CD4-positive, alpha-beta T cell (primary cell): ENCODE data around the gene TTC39A. TPM values are rescaled to one million over a fixed set of nuclear protein-coding genes. Genes with fewer than 3 reads are reported as not detected.

ENCODE experiments used
- ATAC-seq: fragments of 200-7000 bp; cut with Tn5 transposase; one replicate; pipeline ENCODE4 v1.10.0; 2022; ENCODE audit warnings: mild to moderate bottlenecking; ENCODE audit not compliant: poor library complexity
- CTCF ChIA-PET: fragments of 350-600 bp; sonication (Branson Sonifier 250); formaldehyde crosslinking; loops from one replicate; lab custom pipeline; 2021; ENCODE audit warnings: antibody characterized with exemption, inconsistent platforms; lab: Charles Lee
- POLR2A ChIA-PET: fragments of 350-600 bp; sonication (Branson Sonifier 250); formaldehyde crosslinking; loops from one replicate; lab custom pipeline; 2021; ENCODE audit warnings: antibody characterized with exemption, inconsistent platforms; lab: Charles Lee
- DNase-seq, 14 experiments: peaks; one replicate each; pipeline ENCODE4 v3.0.0-alpha.2; 2013 to 2020; ENCODE audit warnings: mixed read lengths in 2 of 14
- H3K27ac ChIP-seq, 2 donors: one replicate each; pipeline versions ENCODE4 v1.5.1 to v1.7.0; 2013; ENCODE audit warnings: low read length in 2 of 2, low read depth in 1 of 2, mild to moderate bottlenecking in 1 of 2
- H3K27me3 ChIP-seq, 2 experiments: 1 replicate in 1 of 2; 2 replicates in 1 of 2; pipeline versions ENCODE4 v1.6.1 to v1.7.0; 2013; ENCODE audit warnings: low read length in 2 of 2, control low read depth in 1 of 2, mild to moderate bottlenecking in 1 of 2, moderate library complexity in 1 of 2; ENCODE audit not compliant: insufficient read depth in 2 of 2, control insufficient read depth in 1 of 2
- H3K36me3 ChIP-seq: one replicate; pipeline ENCODE4 v1.6.1; 2013; ENCODE audit warnings: low read length, control low read depth; ENCODE audit not compliant: insufficient read depth
- H3K4me1 ChIP-seq: one replicate; pipeline ENCODE4 v1.6.1; 2013; ENCODE audit warnings: low read length, control low read depth; ENCODE audit not compliant: insufficient read depth
- H3K4me3 ChIP-seq: one replicate; pipeline ENCODE4 v1.5.1; 2013; ENCODE audit warnings: mild to moderate bottlenecking, low read length, moderate library complexity
- H3K9me3 ChIP-seq, 2 experiments: 1 replicate in 1 of 2; 2 replicates in 1 of 2; pipeline versions ENCODE4 v1.6.1 to v1.7.0; 2013; ENCODE audit warnings: low read length in 2 of 2, mild to moderate bottlenecking in 2 of 2, control low read depth in 1 of 2, moderate library complexity in 1 of 2; ENCODE audit not compliant: control insufficient read depth in 1 of 2, insufficient read depth in 1 of 2
- H3K27ac Mint-ChIP-seq: one replicate; pipeline ENCODE4 v1.8.0; 2020; ENCODE audit warnings: mixed read lengths
- H3K27me3 Mint-ChIP-seq: one replicate; pipeline ENCODE4 v1.8.0; 2021; ENCODE audit warnings: mixed read lengths
- H3K36me3 Mint-ChIP-seq: one replicate; pipeline ENCODE4 v1.8.0; 2021; ENCODE audit warnings: low read depth, mixed read lengths
- H3K4me1 Mint-ChIP-seq: one replicate; pipeline ENCODE4 v1.8.0; 2021; ENCODE audit warnings: low read depth, mixed read lengths
- H3K4me3 Mint-ChIP-seq: one replicate; pipeline ENCODE4 v1.8.0; 2020; ENCODE audit warnings: mild to moderate bottlenecking, mixed read lengths
- H3K9me3 Mint-ChIP-seq: one replicate; pipeline ENCODE4 v1.8.0; 2020; ENCODE audit warnings: mixed read lengths
- intact Hi-C, 2 experiments: fragments of 100-400 bp; cut with DNase I in 1 of 2; cut with micrococcal nuclease in 1 of 2; formaldehyde crosslinking; loops; one replicate each; pipeline versions ENCODE4 v1.15.1 to v1.9.0; 2023 to 2025; cut with DNase I, micrococcal nuclease
- total RNA-seq, 174 experiments: library from RNA in 2 of 174; stranded (reverse) in 2 of 174; gene quantifications; one replicate each; pipeline ENCODE4 v1.2.3 and lab custom pipeline; 2021 to 2026
- TF ChIP-seq, protein P1 (sequence below): fragments of 200-600 bp; IDR thresholded peaks from one replicate; pipeline ENCODE4 v1.8.0; 2022; ENCODE audit warnings: antibody characterized with exemption, mild to moderate bottlenecking

The TTC39A gene
- total RNA-seq, 2 experiments from 2014 or later = not detected

DNA sequence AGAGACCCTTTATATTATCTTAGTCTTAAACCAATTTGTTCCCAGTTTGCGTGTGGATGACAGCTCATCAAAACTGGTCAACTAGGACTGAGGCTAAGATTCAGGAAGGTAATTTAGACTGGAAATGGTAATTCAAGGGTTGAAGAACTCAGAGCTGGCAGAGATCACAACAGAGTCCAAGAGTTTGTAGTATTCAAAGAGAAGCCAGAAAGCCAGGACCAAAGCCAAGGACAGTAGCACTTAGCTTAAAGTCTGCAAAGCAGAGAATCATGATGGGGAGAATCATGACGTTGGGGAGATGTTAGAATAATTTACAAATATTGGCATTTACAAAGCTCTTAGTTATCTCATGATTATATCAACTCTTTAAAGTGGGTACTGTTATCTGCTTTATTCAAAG is 61.7 kb downstream of the TTC39A start:
- H3K36me3 Mint-ChIP-seq = peaks cover 65% of the 10 kb centered on the region
- no peaks in the 10 kb centered on the region for H3K9me3 Mint-ChIP-seq
- no peaks in the 10 kb centered on the region for H3K27me3 Mint-ChIP-seq
- H3K27me3 ChIP-seq = no peaks in the 10 kb centered on the region
- POLR2A ChIA-PET = no interaction called here
- intact Hi-C loops = no loop called here
- no peak overlapping the region for H3K27ac Mint-ChIP-seq
- DNase-seq (no peak), ATAC-seq (no peak)
- H3K4me3 ChIP-seq = no peak overlapping the region
- TF ChIP-seq, protein P1, sequence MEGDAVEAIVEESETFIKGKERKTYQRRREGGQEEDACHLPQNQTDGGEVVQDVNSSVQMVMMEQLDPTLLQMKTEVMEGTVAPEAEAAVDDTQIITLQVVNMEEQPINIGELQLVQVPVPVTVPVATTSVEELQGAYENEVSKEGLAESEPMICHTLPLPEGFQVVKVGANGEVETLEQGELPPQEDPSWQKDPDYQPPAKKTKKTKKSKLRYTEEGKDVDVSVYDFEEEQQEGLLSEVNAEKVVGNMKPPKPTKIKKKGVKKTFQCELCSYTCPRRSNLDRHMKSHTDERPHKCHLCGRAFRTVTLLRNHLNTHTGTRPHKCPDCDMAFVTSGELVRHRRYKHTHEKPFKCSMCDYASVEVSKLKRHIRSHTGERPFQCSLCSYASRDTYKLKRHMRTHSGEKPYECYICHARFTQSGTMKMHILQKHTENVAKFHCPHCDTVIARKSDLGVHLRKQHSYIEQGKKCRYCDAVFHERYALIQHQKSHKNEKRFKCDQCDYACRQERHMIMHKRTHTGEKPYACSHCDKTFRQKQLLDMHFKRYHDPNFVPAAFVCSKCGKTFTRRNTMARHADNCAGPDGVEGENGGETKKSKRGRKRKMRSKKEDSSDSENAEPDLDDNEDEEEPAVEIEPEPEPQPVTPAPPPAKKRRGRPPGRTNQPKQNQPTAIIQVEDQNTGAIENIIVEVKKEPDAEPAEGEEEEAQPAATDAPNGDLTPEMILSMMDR = no peak
- H3K36me3 ChIP-seq = peaks cover 25% of the 10 kb centered on the region
- H3K4me1 Mint-ChIP-seq = peaks cover 46% of the 10 kb centered on the region
- no peaks in the 10 kb centered on the region for H3K9me3 ChIP-seq
- peaks cover 20% of the 10 kb centered on the region for H3K4me1 ChIP-seq
- no peak overlapping the region for H3K27ac ChIP-seq
- CTCF ChIA-PET = no interaction called here
- no peak overlapping the region for H3K4me3 Mint-ChIP-seq

DNA sequence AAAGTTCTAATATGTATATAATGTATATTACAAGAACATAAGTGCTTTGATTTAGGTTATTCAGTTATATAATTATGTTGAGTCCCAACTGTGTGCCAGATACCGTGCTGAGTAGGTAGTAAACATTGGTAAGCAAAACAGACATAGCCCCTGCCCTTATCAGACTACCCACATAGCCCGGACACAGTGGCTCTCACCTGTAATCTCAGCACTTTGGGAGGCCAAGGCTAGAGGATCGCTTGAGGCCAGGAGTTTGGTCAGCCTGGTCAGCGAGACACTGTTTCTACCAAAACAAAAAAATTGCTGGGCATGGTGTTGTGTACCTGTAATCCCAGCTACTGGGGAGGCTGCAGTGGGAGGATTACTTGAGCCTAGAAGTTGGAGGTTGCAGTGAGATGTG is 63.6 kb downstream of the TTC39A start:
- Histone ChIP-seq H3K9me3 (no peaks in the 10 kb centered on the region), H3K36me3 (peaks cover 25% of the 10 kb centered on the region), H3K27ac (no peak overlapping the region), H3K27me3 (no peaks in the 10 kb centered on the region), H3K4me1 (peaks cover 23% of the 10 kb centered on the region), H3K4me3 (no peak overlapping the region)
- no peak overlapping the region for H3K4me3 Mint-ChIP-seq
- intact Hi-C loops = no loop called here
- POLR2A ChIA-PET = interaction anchor here (1.4 kb wide), 1 partner anchor 32 kb away, joined by 3 read pairs; no protein-coding TSS in a partner anchor
- ATAC-seq (no peak), DNase-seq (no peak)
- no peaks in the 10 kb centered on the region for H3K9me3 Mint-ChIP-seq
- CTCF ChIA-PET = no interaction called here
- peaks cover 59% of the 10 kb centered on the region for H3K4me1 Mint-ChIP-seq
- H3K27ac Mint-ChIP-seq = no peak overlapping the region
- TF ChIP-seq, protein P1 = no peak
- no peaks in the 10 kb centered on the region for H3K27me3 Mint-ChIP-seq
- H3K36me3 Mint-ChIP-seq = peaks cover 47% of the 10 kb centered on the region

DNA sequence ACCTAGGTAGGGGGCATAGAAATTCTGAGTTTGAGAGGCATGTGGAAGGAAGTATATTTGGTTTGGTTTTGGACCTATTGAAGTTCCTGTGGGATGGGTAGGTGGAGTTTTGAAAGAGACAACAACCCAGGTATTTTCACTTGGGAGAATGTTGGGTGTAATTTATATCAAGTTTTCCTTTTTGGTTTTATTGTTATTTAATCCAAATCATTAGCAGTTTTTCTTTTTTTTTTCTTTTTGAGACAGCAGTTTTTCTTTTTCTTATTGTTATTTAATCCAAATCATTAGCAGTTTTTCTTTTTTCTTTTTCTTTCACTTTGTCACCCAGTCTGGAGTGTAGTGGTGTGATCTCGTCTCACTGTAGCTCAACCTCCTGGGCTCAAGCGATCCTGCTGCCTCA is 64.2 kb downstream of the TTC39A start:
- H3K4me3 ChIP-seq = no peak overlapping the region
- Mint-ChIP-seq H3K36me3 (peaks cover 41% of the 10 kb centered on the region), H3K27ac (no peak overlapping the region), H3K4me1 (peaks cover 65% of the 10 kb centered on the region), H3K9me3 (no peaks in the 10 kb centered on the region), H3K4me3 (no peak overlapping the region), H3K27me3 (no peaks in the 10 kb centered on the region)
- no peak for DNase-seq
- no peak for ATAC-seq
- TF ChIP-seq, protein P1 = no peak
- intact Hi-C loops = no loop called here
- H3K36me3 ChIP-seq = peaks cover 20% of the 10 kb centered on the region
- H3K27me3 ChIP-seq = no peaks in the 10 kb centered on the region
- POLR2A ChIA-PET = no interaction called here
- H3K4me1 ChIP-seq = peaks cover 23% of the 10 kb centered on the region
- no peaks in the 10 kb centered on the region for H3K9me3 ChIP-seq
- CTCF ChIA-PET = interaction anchor here (0.6 kb wide), 1 partner anchor 47 kb away, joined by 4 read pairs; no protein-coding TSS in a partner anchor
- no peak overlapping the region for H3K27ac ChIP-seq
